Astrocyte (in vitro differentiated cells and primary cell): ENCODE results near the gene TSPAN32. TPM values are rescaled to one million over a fixed set of nuclear protein-coding genes. Genes with fewer than 3 reads are reported as not detected.

Experiments
- DNase-seq: peaks from one replicate; pipeline ENCODE4 v3.0.0-alpha.2; 2010; ENCODE audit warnings: low read depth
- FAIRE-seq: peaks from 2 replicates; lab custom pipeline; 2011; peaks lifted over from hg19 to GRCh38; lab: Jason Lieb, UNC
- H2AFZ ChIP-seq: 2 replicates; pipeline ENCODE4 v1.6.0; 2012; ENCODE audit warnings: low read depth, low read length, inconsistent platforms
- H3K27ac ChIP-seq: 2 replicates; pipeline ENCODE4 v1.5.1; 2011; ENCODE audit warnings: low read depth, low read length, inconsistent platforms
- H3K27me3 ChIP-seq: 2 replicates; pipeline ENCODE4 v1.6.0; 2011; ENCODE audit warnings: low read length, inconsistent platforms; ENCODE audit not compliant: insufficient read depth
- H3K36me3 ChIP-seq: 2 replicates; pipeline ENCODE4 v1.5.1; 2011; ENCODE audit warnings: low read length, inconsistent platforms; ENCODE audit not compliant: insufficient read depth
- H3K4me1 ChIP-seq: 2 replicates; pipeline ENCODE4 v1.5.1; 2011; ENCODE audit warnings: low read length, inconsistent platforms; ENCODE audit not compliant: insufficient read depth
- H3K4me2 ChIP-seq: 2 replicates; pipeline ENCODE4 v1.6.0; 2012; ENCODE audit warnings: low read length, inconsistent platforms
- H3K4me3 ChIP-seq: 2 replicates; pipeline ENCODE4 v1.5.1; 2011; ENCODE audit warnings: low read depth, mild to moderate bottlenecking, low read length, inconsistent platforms; ENCODE audit not compliant: insufficient read depth
- H3K79me2 ChIP-seq: 2 replicates; pipeline ENCODE4 v1.6.0; 2012; ENCODE audit warnings: mild to moderate bottlenecking, low read length, inconsistent platforms; ENCODE audit not compliant: insufficient read depth
- H3K9ac ChIP-seq: 2 replicates; pipeline ENCODE4 v1.6.0; 2012; ENCODE audit warnings: mild to moderate bottlenecking, low read length, inconsistent platforms
- H3K9me3 ChIP-seq: 2 replicates; pipeline ENCODE4 v1.5.1; 2012; ENCODE audit warnings: low read depth, mild to moderate bottlenecking, low read length, inconsistent platforms; ENCODE audit not compliant: insufficient read depth
- H4K20me1 ChIP-seq: 2 replicates; pipeline ENCODE4 v1.6.0; 2012; ENCODE audit warnings: low read length, inconsistent platforms; ENCODE audit not compliant: insufficient read depth
- H3K27ac Mint-ChIP-seq: one replicate; pipeline ENCODE4 v1.8.0; 2021; ENCODE audit warnings: mild to moderate bottlenecking, mixed read lengths; ENCODE audit not compliant: unreplicated experiment
- H3K27me3 Mint-ChIP-seq: one replicate; pipeline ENCODE4 v1.8.0; 2021; ENCODE audit warnings: low read depth, mixed read lengths; ENCODE audit not compliant: unreplicated experiment
- H3K36me3 Mint-ChIP-seq: one replicate; pipeline ENCODE4 v1.8.0; 2021; ENCODE audit warnings: low read depth, mixed read lengths; ENCODE audit not compliant: unreplicated experiment
- H3K4me1 Mint-ChIP-seq: one replicate; pipeline ENCODE4 v1.8.0; 2021; ENCODE audit warnings: low read depth, mixed read lengths; ENCODE audit not compliant: unreplicated experiment
- H3K4me3 Mint-ChIP-seq: one replicate; pipeline ENCODE4 v1.8.0; 2021; ENCODE audit warnings: mild to moderate bottlenecking, moderate library complexity, mixed read lengths; ENCODE audit not compliant: unreplicated experiment
- H3K9me3 Mint-ChIP-seq: one replicate; pipeline ENCODE4 v1.8.0; 2021; ENCODE audit warnings: mild to moderate bottlenecking, mixed read lengths; ENCODE audit not compliant: unreplicated experiment
- CTCF ChIP-seq: IDR thresholded peaks from 2 replicates; pipeline ENCODE4 v1.5.1; 2011; ENCODE audit warnings: low read depth, mild to moderate bottlenecking, inconsistent platforms, low read length, moderate library complexity; ENCODE audit not compliant: insufficient read depth
- EZH2 ChIP-seq: IDR thresholded peaks from 2 replicates; pipeline ENCODE4 v1.6.1; 2012; ENCODE audit warnings: mild to moderate bottlenecking, low read length, inconsistent platforms; ENCODE audit not compliant: insufficient read depth
- total RNA-seq: library from RNA; stranded (reverse); gene quantifications from 2 replicates; pipeline ENCODE4 v1.2.1, GENCODE V29; 2021

The TSPAN32 gene
- total RNA-seq, 1 donor from 2014 or later: not detected

DNA sequence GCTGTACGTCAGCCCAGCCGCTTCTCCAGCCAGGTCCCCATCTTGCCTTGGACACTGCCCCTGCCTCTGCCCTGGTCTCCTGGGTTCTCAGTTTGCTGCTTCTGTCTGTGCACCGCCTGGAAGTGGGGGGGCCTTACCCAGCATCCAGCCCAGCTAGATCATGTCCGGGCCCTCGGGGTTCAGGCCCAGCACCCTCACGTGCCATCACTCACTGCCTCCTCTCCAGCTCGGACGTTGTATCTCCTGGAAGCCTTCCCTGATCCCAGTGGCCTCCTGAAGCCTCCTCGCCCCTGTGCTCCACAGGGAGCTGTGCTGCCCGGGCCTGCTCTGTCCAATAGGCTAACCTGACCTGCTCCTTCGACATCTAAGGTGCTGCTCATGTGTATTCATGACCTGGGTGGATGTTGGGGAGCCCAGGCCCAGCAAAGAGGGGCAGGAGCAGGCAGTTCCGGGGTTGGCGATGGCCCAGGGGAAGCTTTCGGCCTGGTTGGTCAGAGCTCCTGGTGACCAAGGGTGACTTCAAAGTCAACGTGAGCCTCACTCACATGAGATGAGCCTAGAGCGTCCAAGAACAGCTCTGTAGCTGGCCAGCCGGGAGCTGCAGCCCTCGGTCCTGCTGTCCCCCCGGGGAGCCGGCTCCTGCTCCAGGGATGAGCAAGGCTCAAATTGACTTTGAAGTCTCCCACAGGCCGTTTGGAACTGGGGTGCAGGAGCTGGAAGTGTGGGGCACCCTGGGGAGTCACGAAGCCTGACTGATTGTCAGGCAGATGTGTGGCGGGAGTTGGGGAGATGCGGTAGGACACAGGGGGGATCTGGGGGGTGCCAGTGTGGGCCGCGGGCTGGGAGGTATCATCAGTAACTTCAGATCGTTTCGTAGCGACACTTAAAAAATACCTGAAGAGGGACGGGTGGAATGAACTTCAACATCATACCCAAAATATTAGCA is 26.2 kb upstream of the TSPAN32 start:
- Histone ChIP-seq H3K36me3 (no peaks in the 10 kb centered on the region), H3K9me3 (no peaks in the 10 kb centered on the region), H3K27me3 (peaks cover 32% of the 10 kb centered on the region), H3K4me1 (no peaks in the 10 kb centered on the region), H4K20me1 (no peaks in the 10 kb centered on the region), H2AFZ (no peak overlapping the region), H3K27ac (no peak overlapping the region), H3K9ac (no peak overlapping the region), H3K4me3 (no peak overlapping the region), H3K79me2 (no peaks in the 10 kb centered on the region), H3K4me2 (no peak overlapping the region)
- no peak for DNase-seq
- Mint-ChIP-seq H3K4me3 (no peak overlapping the region), H3K27ac (no peak overlapping the region), H3K4me1 (no peaks in the 10 kb centered on the region), H3K27me3 (peaks cover 67% of the 10 kb centered on the region), H3K9me3 (peaks cover 16% of the 10 kb centered on the region), H3K36me3 (no peaks in the 10 kb centered on the region)
- FAIRE-seq: no peak
- no peak for TF ChIP-seq CTCF
- no peak for TF ChIP-seq EZH2

DNA sequence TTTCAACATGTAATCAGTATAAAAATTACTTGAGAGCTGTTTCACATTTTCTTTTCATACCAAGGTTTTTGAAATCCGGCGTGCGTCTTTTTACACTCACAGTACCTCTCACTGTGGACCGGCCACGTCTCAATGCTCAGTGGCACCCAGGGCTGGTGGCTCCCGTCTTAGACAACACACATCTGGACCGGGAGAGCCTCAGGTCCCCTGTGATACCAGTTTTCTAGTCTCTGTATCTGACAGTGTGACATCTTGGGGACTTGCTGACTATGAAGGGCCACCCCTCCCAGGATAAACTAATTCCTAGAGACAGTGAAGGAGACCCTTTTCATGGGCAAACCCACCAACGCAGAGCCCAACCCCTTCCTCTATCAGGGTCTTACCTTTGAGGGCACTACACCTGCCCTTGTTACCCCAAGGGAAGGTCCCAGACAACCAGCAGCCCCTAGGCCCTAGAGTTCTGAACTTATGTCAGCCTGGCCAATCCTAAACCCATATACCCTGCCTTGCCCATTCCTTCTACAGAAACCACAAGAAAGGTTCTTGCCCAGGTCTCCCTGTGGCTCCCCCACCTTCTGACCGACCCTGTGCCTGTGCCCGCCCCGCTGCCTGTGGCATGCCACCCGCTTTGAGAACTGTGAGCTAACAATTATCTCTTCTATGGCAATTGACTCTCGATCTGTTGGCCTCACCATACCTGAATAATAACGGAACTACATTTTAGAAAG is 25.4 kb upstream of the TSPAN32 start:
- peaks cover 65% of the 10 kb centered on the region for H3K27me3 Mint-ChIP-seq
- TF ChIP-seq CTCF: no peak
- TF ChIP-seq EZH2: no peak
- peaks cover 34% of the 10 kb centered on the region for H3K27me3 ChIP-seq

More for the DNA sequence above, 25.4 kb upstream of the TSPAN32 start:
- Mint-ChIP-seq H3K4me1 (no peaks in the 10 kb centered on the region), H3K4me3 (no peak overlapping the region), H3K36me3 (no peaks in the 10 kb centered on the region), H3K27ac (no peak overlapping the region), H3K9me3 (peaks cover 17% of the 10 kb centered on the region)
- H3K36me3 ChIP-seq: no peaks in the 10 kb centered on the region
- H3K9ac ChIP-seq: no peak overlapping the region
- no peak overlapping the region for H3K27ac ChIP-seq
- DNase-seq: no peak
- no peaks in the 10 kb centered on the region for H3K9me3 ChIP-seq
- no peak for FAIRE-seq
- no peaks in the 10 kb centered on the region for H3K4me1 ChIP-seq
- H4K20me1 ChIP-seq: no peaks in the 10 kb centered on the region
- H3K4me3 ChIP-seq: no peak overlapping the region
- H3K4me2 ChIP-seq: no peak overlapping the region
- H2AFZ ChIP-seq: no peak overlapping the region
- H3K79me2 ChIP-seq: no peaks in the 10 kb centered on the region
